GM21619 (cell line): Measurements from ENCODE around the gene KCNG2.

Experiments
- ATAC-seq: cut with Tn5 transposase; IDR thresholded peaks from one replicate; pipeline ENCODE4 v1.9.1; 2021; ENCODE audit not compliant: unreplicated experiment

Gene KCNG2

GRCh38 chr18:79919089-79919488 is 121.4 kb downstream of the KCNG2 start:
- ATAC-seq, result no peak

DNA sequence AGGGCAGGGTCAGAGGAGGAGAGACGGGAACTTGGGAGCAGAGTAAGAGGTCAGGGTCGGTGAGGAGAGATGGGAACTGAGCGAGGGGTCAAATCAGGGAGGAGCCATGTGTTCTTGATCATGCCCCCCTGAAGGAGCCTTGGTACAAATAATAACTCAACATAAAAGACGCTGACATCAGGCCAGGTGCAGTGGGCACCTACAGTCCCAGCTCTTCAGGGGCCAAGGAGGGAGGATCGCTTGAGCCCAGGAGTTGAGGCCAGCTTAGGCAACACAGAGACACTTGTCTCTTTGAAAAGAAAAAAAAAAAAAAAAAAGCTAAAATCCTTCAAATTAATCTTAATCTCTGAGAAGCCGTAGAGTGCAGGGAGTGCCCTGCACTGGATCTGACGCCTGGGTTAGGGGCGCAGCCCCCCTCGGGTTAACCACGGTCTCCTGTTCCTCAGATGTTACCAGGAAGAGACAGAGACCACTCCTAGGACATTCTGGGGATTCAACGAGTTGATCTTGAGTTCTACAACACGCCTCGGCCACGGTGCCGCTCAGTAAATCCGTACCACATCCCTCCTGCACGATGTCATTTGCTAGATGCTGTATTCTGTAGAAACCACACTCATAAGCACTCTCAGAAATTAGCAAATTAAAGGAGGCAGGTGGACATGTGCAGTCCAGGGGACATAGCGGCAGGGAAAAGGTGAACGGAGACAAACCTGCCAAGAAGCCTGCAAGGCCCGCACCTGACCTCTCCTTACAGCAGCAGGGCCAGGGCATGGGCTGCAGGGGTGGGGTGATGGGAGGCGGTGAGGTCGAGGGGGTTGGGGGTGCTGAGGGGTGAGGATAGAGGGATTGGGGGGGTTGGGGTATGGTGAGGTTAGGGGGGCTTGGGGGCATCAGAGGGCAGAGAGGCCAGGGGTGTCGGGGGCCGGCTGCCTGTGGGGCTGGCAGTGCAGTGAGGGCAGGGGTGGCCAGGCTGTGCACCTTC is 124.5 kb downstream of the KCNG2 start:
- ATAC-seq, result no peak

DNA sequence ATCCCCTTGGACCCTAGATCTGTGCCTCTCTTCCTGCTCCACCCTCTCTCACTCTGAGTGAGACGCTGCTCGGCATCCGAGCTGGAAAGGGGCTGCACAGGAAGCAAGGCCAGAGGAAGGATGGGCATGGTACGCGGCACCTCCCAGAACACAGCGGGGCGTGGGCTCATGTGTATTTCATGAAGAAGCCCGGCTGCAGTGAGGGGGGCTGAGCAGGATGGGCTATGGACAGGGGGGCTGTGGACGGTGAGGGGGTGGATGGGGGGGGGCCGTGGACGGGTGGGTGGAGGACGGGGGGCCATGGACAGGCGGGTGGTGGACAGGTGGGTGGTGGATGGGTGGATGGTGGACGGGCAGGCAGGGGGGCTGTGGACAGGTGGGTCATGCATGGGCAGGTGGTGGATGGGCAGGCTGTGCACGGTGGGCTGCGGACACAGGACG is 125.3 kb downstream of the KCNG2 start:
- no peak for ATAC-seq

- ATAC-seq, result no peak
These were observed 126.3 kb downstream of the KCNG2 start for GRCh38 chr18:79923896-79924585.

DNA sequence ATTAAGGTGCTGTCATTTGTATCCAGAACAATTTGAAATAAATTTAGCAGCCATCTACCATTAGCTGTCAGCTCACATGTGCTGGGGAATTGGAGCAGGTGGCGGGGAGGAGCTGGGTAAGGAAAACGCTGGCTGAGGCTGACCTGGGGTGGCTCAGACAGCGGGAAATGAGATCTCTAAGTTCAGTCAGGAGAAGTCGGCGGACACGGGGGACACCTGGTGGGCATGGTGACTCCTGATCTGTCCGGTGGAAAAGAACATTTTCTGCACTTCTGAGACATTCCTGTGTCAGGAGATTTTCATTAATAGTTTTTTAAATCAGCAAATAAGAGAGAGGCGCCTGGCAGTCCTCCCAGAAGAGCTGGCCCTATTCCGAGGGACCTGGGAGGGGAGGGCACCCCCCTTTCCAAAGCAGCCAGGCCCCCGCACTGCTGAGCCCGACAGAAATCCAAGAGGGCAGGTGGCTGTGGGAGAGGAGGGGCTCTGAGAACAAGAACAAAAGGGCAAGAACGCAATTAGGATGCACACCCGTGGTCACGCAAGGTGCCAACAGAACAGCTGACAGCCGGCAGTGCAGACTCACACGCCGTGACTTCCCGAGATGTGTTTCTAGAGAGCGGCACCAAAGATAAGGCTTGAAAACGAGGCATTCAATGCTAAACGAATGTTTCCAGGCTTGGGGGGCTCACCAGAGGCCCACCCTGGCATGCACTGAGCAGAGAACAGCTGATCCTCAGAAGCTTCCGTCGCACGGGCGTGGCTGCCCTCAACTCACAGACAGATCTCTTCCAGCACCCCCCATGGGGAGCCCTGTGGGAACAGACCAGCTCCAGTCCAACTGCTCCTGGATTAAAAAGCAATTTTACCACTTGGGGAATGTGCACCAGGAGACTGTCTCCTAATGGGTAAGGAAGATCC is 127.3 kb downstream of the KCNG2 start:
- no peak for ATAC-seq

- no peak for ATAC-seq
These were observed 128.6 kb downstream of the KCNG2 start for GRCh38 chr18:79926306-79926705.

DNA sequence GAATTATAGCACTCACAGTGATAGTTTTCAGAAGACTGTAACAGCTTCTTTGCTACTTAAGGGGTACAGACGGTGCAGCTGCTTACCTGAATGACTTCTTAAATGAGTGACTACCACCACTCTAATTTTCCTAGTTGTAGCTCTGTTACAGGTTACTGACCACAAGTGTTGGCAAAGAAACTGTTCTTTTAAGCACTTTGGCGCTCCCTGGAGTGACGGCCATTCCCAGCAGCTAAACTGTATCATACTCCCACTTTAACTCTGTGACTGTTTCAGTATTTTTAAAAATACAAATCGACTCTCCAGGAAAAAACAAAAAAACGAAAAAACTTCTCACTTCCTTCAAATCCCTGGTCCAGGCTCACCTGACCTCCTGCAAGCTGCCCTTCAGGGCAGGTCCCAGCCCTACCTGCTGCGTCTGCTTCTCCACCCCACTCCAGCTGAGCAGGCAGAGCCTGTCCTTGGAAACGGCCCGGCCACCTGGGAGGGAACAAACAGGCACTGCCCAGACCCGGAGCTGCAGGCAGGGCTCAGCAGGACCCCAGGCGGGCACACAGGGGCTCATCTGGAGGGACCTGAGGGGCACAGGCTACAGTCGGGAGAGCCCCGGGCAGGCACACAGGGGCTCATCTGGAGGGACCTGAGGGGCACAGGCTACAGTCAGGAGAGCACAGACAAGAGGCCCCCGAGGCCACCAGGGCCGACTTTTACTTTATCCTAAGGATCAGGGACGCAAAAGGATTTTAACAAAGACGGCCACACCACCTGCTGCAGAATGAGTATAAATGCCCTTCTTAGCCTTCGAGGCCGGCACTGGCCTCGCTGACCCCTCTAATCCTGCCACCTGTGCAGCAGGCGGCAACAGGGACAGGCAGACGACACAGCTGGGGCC is 129.2 kb downstream of the KCNG2 start:
- ATAC-seq, result no peak

GRCh38 chr18:79927607-79928562 is 130.1 kb downstream of the KCNG2 start:
- no peak for ATAC-seq

GRCh38 chr18:79928563-79928960 is 130.8 kb downstream of the KCNG2 start:
- no peak for ATAC-seq

DNA sequence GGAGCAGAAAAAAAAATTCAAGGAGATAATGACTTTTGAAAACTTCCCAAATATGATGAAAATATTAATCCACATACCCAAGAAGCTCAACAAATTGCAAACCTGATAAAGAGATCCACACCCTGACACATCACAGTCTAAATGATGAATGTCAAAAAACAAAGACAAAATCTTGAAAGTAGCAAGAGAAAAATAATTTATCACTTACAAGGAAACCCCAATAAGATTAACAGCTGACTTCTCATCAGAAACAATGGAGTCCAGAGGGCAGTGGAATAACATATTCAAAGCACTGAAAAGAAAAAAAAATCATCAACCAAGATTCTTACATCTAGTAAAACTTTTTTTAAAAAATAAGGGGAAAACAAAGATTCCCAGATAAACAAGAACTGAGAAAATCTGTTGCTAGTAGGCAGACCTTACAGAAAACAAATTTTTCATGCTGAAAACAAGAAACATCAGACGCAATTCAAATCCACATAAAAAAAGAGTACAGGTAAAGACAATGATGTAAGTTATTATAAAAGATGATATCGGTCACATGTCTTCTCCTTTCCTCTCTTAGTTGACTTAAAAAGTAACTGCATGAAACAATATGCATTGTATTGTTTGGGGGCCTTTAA is 132.4 kb downstream of the KCNG2 start:
- ATAC-seq, result no peak

DNA sequence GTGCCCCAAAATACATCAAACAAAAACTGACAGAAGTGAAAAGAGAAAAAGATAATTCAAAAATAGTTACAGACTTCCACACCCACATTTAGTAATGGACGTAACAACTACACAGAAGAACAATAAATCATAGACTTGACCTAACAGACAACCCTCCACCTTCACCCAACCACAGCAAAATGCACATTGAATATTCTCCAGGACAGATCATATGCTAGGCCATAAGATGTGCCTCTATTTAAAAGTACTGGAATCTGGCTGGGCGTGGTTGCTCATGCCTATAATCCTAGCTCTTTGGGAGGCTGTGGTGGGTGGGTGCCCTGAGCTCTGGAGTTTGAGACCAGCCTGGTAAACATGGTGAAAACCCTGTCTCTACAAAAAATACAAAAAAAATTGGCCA is 133.7 kb downstream of the KCNG2 start:
- no peak for ATAC-seq

- ATAC-seq, result no peak
These were observed 135.2 kb downstream of the KCNG2 start for GRCh38 chr18:79932907-79933306.

DNA sequence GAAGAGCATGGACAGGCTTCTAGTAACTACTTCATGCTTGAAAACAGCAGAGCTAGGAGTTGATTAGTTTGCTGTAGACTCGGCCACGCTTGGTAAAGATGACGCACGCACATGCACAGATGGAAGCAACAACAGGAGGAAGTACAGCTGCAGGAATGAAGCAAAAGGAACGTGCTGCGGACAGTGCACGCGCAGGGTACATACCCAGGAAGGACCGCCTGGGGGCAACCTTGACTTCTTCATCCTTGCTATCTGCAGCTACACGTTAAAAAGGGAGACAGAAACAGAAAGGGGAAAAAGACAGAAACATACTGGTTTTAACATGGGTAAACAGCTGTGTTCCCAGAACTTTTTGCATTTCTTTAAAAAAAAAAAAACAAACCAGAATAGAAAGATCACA is 136.0 kb downstream of the KCNG2 start:
- no peak for ATAC-seq

DNA sequence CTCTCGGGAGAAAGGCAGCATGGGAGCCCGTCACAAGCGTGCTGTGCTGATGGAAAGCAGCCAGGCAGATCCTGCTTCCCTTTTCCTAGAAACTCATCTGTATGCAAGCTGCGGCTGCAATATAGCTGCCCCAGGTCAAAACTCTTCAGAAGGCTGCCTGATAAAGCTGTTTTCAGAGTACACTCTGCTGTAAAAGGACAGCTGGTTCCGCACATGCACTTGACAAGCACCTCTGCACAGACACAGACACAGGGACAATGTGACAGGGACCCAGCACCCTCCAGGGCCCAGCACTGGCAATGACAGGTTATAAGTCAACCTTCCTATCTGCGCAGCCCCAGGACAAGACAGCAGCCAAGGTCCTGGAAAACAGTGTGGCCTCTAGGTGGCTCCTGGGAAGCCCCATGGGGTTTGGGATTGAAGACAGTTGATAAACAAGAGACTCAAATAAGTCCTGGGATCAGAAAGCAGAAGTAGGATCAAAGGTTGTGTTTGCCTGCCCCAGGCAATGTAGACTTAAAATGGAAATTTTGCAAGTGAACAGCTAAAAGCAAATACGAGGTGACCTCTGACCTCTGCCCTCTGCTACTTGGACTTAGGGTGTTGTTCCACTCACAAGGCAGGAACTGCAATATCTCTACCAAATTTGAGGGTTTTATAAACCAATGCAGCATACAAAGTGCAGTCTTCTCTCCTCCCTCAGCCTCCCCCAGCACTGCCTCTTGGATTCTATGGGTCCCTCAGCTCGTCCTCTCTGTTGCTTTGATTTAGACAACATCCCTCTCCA is 136.8 kb downstream of the KCNG2 start:
- ATAC-seq, result no peak

- no peak for ATAC-seq
These were observed 137.4 kb downstream of the KCNG2 start for GRCh38 chr18:79935098-79935480.

GRCh38 chr18:79935499-79935898 is 137.8 kb downstream of the KCNG2 start:
- no peak for ATAC-seq

- ATAC-seq, result no peak
These were observed 138.2 kb downstream of the KCNG2 start for GRCh38 chr18:79935925-79936324.

DNA sequence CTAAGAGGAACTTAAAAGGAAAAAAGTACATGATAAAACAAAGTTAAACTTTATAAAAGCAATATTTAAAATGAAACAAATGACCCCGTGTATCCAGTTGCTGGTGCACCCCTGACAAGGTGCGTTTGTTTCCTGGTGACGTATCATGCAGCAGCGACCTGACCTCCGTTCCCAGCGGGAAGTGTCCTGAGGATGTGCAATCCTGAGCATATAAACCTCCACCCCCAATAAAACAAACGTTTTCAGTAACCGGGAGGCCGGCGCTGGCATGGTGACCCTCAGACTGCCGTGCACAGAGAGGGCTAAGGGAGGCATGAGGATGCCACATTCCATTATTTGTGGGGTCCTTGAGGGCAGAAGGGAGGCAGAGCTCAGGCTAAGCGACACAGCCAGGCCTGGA is 138.9 kb downstream of the KCNG2 start:
- no peak for ATAC-seq
